Daoy (cell line): ENCODE results near the gene BACH2. TPM values are rescaled to one million over a fixed set of nuclear protein-coding genes. Genes with fewer than 3 reads are reported as not detected.
"Not testable (repeated sequence)": the region's sequence is repeated elsewhere in the genome, so short reads cannot be mapped to it uniquely, and the experiment has no call there.

Experiments
- DNase-seq: peaks from one replicate; pipeline ENCODE4 v3.0.0-alpha.2; 2015; ENCODE audit warnings: low read depth
- total RNA-seq: library from RNA; depleted of rRNA; stranded (reverse); fragments of >200 nt; shearing (Covaris generic); gene quantifications from 2 replicates; pipeline ENCODE4 v1.2.3, GENCODE V29; 2014

The BACH2 gene
- total RNA-seq, 1 experiment from 2014 or later = 0.46 TPM

DNA sequence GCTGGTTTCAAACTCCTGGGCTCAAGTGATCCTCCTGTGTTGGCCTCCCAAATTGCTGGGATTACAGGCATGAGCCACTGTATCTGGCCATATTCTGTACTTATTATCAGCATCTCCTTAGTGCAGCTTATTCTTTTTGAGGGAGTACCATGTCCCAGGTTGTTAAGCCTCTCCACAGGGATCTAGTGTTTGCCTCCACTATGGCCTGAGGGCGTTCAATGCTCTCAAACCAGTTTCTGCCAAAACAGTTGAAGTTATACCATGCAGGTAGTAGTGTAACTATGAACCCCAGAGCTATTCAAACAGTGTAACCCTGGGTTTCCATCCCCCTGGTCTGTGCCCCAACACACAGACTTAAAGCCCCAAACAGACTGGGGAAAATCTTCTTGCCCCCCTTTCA is 81.7 kb downstream of the BACH2 start:
- DNase-seq = no peak

- no peak for DNase-seq
Observed at GRCh38 chr6:90214461-90214860, 82.2 kb downstream of the BACH2 start.

DNA sequence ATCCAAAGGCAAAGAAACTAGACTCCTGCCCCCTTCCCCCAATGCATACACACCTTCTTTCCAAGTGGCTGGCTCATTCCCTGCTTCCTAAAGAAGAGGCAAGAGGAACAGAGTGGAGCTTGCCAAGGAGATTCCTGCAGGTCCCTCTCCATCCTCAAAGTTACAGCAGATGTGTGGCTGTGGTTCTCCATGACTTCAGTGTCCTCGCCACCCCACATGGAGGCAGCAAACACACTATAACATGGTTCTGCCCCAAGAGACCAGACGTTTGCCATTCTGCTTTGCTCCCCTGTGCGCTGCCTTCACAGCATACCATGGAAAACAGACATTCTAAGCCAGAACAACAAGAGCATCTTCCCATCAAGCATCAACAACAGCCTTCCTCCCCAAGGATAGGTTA is 84.4 kb downstream of the BACH2 start:
- no peak for DNase-seq

DNA sequence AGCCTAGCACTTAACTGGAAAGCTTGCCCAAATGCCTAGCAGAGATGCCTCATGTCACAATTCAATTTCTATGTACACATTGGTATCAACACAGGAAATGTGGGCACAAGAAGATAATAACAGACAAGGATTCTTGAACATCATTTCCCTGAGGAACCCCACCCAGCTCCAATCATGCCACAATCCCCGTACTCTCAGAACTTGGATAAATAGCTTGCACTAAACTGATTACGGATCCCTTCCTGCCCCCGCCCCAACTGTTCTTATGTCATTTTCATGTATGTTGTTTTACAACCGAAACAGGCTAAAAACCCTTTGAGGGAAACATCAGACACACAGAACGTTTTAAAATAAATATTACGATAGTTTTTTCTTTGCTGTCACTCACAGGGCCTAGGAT is 87.1 kb downstream of the BACH2 start:
- no peak for DNase-seq

GRCh38 chr6:90208690-90209089 is 88.0 kb downstream of the BACH2 start:
- not testable (repeated sequence) for DNase-seq

- DNase-seq = no peak
Observed at GRCh38 chr6:90204327-90205056, 92.2 kb downstream of the BACH2 start.

DNA sequence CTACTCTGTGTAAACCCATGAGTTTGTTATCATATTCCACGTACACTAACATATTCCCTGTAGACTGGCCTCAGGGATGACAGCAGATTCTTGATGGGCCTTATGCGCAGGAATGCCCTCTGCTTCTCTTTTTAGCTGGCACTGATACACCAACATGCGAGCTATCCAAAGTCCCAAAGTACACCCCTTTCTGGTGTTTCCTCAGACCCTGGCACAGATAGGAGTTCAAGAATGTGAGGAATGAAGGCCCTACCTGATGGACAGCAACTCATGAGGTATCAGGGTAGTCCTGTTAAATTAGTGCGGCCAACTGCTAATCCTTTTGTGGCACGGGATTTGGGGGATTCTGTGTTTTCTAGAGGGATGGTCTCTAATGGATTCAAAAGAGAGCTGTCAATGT is 93.0 kb downstream of the BACH2 start:
- DNase-seq = no peak

DNA sequence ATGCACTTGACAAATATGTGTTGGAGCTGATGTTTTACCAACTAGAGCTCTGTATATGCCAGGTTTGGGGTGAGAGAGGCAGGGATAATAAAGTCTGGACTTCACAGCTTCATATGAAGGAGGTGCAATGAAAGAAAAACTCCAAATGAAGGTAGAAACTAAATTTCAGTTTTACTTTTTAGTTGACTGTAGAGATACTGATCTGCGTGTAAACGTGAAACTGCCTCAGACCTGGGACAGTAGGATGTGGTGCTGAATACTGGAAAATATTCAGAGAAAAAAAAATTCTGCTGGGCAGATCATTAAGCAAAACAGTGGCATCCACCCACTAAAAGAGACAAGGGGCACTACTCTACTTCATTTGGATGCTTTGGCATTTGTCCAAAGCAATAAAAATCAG is 94.5 kb downstream of the BACH2 start:
- no peak for DNase-seq

GRCh38 chr6:90199900-90200299 is 96.7 kb downstream of the BACH2 start:
- DNase-seq = no peak

- DNase-seq = no peak
Observed at GRCh38 chr6:90198758-90199425, 97.8 kb downstream of the BACH2 start.

- DNase-seq = no peak
Observed at GRCh38 chr6:90197854-90198496, 98.7 kb downstream of the BACH2 start.

DNA sequence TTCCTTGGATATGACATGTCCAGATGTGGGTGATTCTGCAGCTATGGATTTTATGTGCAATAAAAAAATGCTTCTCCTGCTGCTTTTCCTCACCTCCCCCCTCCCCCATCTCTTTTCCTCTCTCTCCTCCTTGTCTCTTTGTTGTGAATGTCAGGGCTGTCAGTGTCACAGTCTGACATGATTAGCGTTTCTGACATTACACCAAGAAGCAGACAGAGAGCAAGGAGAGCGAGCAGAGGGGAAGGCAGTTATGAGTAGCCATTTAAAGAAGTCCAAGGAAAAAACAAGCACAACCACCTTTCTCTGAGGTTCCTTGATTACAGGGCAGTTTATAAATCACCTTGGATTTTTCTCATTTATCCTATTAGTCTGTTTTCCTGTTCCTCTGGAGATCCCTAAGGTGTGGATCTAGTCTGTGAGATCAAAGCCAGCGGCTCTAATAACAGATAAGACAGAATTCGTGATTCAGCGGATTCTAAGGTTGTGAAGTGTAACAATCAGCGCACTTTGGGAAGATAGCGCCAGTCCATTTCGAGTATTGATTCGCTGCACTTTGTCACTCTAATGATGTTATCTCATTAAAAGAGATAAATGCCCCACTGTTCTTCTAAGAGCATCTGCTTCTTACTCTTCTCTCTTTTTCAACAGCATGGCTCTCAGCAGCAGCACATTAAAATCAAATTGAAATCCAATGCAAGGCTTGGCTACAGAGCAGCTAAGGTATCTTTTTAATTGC is 101.4 kb downstream of the BACH2 start:
- no peak for DNase-seq

GRCh38 chr6:90194371-90194841 is 102.2 kb downstream of the BACH2 start:
- DNase-seq = peak; percentile 70

GRCh38 chr6:90193359-90193758 is 103.3 kb downstream of the BACH2 start:
- no peak for DNase-seq

GRCh38 chr6:90192857-90193256 is 103.8 kb downstream of the BACH2 start:
- no peak for DNase-seq

DNA sequence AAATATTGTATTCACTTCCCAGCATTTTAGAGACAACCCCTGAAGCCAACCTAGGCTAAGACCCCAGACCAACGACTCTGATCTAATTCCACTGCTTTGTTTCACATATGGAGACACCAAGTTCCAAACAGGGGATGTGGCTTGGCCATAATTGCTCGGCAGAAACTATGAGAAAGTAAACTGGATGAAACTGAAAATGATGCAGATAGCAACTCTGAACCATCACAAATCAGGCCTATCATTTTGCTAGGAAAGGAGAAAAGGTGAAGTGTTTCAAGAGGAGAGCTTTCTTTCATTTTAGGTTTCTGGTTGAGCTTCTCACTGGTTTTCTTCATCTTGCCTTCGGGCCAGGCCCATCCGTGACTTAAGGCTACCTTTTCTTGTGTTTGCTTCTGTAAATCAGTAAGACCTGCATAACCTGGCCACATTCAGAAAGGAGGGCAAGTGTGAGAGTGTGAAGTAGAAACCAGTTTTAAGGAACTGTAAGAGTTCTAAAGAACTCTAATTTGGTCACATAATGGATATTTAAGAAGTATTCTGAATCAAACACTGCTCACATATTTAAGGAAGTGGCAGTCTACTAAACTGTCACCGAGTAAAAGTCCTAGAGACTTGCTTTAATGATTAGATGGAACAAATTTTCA is 105.8 kb downstream of the BACH2 start:
- DNase-seq = no peak

DNA sequence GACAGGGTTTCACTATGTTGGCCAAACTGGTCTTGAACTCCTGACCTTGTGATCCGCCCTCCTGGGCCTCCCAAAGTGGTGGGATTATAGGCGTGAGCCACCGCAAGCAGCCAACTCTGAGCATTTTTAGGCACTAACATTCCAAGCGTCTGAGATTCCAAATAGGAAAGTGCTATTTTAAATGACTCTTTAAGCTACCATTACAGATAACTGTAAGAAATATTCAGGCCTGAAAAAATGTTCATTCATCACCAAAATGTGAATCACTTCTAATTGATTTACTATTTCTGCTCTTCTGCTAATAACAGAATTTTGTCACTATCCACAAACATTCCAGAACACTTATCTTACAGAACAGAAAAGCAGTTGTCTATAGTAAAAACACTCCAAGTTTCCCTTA is 106.5 kb downstream of the BACH2 start:
- DNase-seq = no peak

- DNase-seq = no peak
Observed at GRCh38 chr6:90187437-90188121, 109.1 kb downstream of the BACH2 start.

- DNase-seq = no peak
Observed at GRCh38 chr6:90186637-90187371, 109.8 kb downstream of the BACH2 start.

DNA sequence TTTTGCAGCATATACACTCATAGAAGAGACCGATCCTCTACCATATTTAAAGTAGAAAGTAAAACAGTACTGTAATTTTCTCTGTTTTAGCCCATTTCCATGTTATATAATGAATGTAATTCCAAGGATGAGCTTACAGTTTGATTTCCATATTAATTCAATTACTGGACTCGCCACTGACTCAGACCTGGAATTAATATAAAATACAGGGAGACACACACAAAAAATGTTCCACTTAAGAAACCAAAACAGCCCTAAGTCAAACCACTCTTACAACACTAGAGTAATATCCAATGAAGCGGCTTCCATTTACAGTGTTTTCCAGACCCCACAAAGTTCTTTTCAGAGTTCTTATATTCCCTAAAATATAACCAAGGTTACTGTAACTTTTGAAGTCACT is 110.6 kb downstream of the BACH2 start:
- no peak for DNase-seq
